C4-2B (cell line): ENCODE data around the gene PDXP.

Experiments used
- ZFX ChIP-seq: fragments of 450-650 bp; IDR thresholded peaks from 2 replicates; pipeline ENCODE4 v1.6.1; 2017
- TF ChIP-seq, protein P1 (sequence below): fragments of 450-650 bp; conservative IDR thresholded peaks from 2 replicates; pipeline ENCODE4 v1.5.1; 2017; ENCODE audit warnings: mild to moderate bottlenecking

DNA sequence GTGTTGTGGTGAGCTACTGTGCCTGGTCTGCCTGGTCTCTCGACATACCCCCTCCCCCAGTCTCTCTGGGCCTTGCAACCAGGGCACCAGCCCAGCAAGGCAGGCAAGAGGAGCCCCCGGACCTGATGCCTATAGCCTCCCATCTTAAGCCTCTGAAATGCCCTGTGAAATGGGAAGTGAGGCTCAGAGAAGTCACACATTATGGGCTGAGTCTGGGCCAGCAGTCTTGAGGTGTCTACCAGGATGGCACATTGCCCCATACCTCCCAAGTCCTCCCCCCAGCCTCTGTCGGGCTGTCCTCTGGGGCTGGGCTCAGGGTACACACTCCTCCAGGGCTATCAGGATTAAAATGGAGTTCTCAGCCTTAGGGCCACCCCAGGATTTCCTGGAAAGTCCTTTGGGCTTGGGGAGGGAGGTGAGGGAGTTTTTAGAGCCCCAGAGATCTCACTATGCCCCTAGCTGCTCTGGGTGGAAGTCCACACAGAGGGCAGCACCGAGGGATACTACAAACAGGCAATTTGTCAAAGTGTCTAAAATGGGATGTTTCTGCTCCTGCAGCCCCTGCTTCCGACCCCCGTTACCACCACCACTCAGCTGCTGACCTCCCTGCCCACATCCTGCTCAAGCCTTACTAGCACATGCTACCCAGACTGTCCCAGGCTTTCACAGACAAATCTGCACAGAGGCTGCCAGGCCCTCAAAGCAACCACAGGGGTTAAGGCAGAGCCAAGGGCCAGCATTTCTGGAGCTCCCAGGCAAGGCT is 22.2 kb upstream of the PDXP start:
- TF ChIP-seq, protein P1, sequence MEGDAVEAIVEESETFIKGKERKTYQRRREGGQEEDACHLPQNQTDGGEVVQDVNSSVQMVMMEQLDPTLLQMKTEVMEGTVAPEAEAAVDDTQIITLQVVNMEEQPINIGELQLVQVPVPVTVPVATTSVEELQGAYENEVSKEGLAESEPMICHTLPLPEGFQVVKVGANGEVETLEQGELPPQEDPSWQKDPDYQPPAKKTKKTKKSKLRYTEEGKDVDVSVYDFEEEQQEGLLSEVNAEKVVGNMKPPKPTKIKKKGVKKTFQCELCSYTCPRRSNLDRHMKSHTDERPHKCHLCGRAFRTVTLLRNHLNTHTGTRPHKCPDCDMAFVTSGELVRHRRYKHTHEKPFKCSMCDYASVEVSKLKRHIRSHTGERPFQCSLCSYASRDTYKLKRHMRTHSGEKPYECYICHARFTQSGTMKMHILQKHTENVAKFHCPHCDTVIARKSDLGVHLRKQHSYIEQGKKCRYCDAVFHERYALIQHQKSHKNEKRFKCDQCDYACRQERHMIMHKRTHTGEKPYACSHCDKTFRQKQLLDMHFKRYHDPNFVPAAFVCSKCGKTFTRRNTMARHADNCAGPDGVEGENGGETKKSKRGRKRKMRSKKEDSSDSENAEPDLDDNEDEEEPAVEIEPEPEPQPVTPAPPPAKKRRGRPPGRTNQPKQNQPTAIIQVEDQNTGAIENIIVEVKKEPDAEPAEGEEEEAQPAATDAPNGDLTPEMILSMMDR: no peak
- no peak for TF ChIP-seq ZFX
